GM18498 (cell line): Measurements from ENCODE around the gene IL17D.
"Not testable (repeated sequence)": the region's sequence is repeated elsewhere in the genome, so short reads cannot be mapped to it uniquely, and the experiment has no call there.

ENCODE experiments used
- ATAC-seq: cut with Tn5 transposase; IDR thresholded peaks from one replicate; pipeline ENCODE4 v1.9.1; 2021; ENCODE audit warnings: mild to moderate bottlenecking, moderate library complexity; ENCODE audit not compliant: unreplicated experiment

The IL17D gene

GRCh38 chr13:20717581-20718542 lies 14.4 kb downstream of the IL17D start:
- no peak for ATAC-seq

- no peak for ATAC-seq
Measured at GRCh38 chr13:20718958-20719566, 15.6 kb downstream of the IL17D start.

- no peak for ATAC-seq
Measured at GRCh38 chr13:20719783-20720182, 16.3 kb downstream of the IL17D start.

- ATAC-seq, result no peak
Measured at GRCh38 chr13:20720499-20720898, 17.0 kb downstream of the IL17D start.

GRCh38 chr13:20721058-20721453 lies 17.6 kb downstream of the IL17D start:
- ATAC-seq, result no peak

GRCh38 chr13:20721454-20722357 lies 18.2 kb downstream of the IL17D start:
- no peak for ATAC-seq

GRCh38 chr13:20727856-20728255 lies 24.4 kb downstream of the IL17D start:
- no peak for ATAC-seq

GRCh38 chr13:20728579-20729311 lies 25.2 kb downstream of the IL17D start:
- no peak for ATAC-seq

GRCh38 chr13:20729633-20730585 lies 26.4 kb downstream of the IL17D start:
- ATAC-seq, result no peak

- ATAC-seq, result no peak
Measured at GRCh38 chr13:20738616-20739015, 35.1 kb downstream of the IL17D start.

- ATAC-seq, result no peak
Measured at GRCh38 chr13:20740021-20740420, 36.5 kb downstream of the IL17D start.

- not testable (repeated sequence) for ATAC-seq
Measured at GRCh38 chr13:20743830-20744404, 40.4 kb downstream of the IL17D start.

GRCh38 chr13:20749377-20749776 lies 45.9 kb downstream of the IL17D start:
- ATAC-seq, result no peak

- ATAC-seq, result no peak
Measured at GRCh38 chr13:20754009-20754408, 50.5 kb downstream of the IL17D start.

- ATAC-seq, result no peak
Measured at GRCh38 chr13:20760872-20761271, 57.4 kb downstream of the IL17D start.

GRCh38 chr13:20767309-20767943 lies 63.9 kb downstream of the IL17D start:
- ATAC-seq, result no peak

- ATAC-seq, result no peak
Measured at GRCh38 chr13:20769091-20769490, 65.6 kb downstream of the IL17D start.

GRCh38 chr13:20769834-20770233 lies 66.3 kb downstream of the IL17D start:
- ATAC-seq, result no peak
